ENCODE data around the gene ATP2B1. TPM values are rescaled to one million over a fixed set of nuclear protein-coding genes. Genes with fewer than 3 reads are reported as not detected.

Gene ATP2B1
- total and polyA plus RNA-seq, 9 donors: 9.0 to 60.3 (median 25.6) TPM

DNA sequence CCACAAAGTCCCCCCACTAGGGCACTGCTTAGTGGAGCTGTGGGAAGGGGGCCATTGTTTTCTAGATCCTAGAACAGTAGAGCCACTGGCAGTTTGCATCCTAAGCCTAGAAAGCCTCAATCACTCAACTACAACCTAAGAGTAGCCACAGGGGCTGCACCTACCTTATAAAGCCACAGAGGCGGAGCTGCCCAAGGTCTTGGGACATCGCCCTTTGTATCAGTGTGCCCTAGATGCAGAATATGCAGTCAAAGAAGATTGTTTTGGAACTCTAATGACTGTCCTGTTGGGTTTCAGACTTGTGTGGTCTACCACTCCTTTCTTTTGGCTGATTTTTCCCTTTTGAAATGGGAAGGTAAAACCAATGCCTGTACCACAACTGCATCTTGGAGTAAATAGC, 59.5 kb downstream of the ATP2B1 start:
- intact Hi-C loops (cut with DNase I): no loop called here
- H3K27ac ChIP-seq: no peak overlapping the region
- no peaks in the 10 kb centered on the region for H3K9me3 ChIP-seq
- TF ChIP-seq EP300 (IDR thresholded peaks at IDR 0.05) (no peak), POLR2A (IDR thresholded peaks at IDR 0.05) (no peak)
- TF ChIP-seq, protein P1, sequence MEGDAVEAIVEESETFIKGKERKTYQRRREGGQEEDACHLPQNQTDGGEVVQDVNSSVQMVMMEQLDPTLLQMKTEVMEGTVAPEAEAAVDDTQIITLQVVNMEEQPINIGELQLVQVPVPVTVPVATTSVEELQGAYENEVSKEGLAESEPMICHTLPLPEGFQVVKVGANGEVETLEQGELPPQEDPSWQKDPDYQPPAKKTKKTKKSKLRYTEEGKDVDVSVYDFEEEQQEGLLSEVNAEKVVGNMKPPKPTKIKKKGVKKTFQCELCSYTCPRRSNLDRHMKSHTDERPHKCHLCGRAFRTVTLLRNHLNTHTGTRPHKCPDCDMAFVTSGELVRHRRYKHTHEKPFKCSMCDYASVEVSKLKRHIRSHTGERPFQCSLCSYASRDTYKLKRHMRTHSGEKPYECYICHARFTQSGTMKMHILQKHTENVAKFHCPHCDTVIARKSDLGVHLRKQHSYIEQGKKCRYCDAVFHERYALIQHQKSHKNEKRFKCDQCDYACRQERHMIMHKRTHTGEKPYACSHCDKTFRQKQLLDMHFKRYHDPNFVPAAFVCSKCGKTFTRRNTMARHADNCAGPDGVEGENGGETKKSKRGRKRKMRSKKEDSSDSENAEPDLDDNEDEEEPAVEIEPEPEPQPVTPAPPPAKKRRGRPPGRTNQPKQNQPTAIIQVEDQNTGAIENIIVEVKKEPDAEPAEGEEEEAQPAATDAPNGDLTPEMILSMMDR (IDR thresholded peaks at IDR 0.05): no peak
- no peaks in the 10 kb centered on the region for H3K27me3 ChIP-seq
- 97 to 98% (median 97%) methylated on average over 2 of the region's 2 CpGs for WGBS, 3 donors
- no peaks in the 10 kb centered on the region for H3K4me1 ChIP-seq (ENCODE audit: insufficient read depth)
- H3K36me3 ChIP-seq: no peaks in the 10 kb centered on the region
- H3K4me3 ChIP-seq: no peak overlapping the region
- DNase-seq: no peak

DNA sequence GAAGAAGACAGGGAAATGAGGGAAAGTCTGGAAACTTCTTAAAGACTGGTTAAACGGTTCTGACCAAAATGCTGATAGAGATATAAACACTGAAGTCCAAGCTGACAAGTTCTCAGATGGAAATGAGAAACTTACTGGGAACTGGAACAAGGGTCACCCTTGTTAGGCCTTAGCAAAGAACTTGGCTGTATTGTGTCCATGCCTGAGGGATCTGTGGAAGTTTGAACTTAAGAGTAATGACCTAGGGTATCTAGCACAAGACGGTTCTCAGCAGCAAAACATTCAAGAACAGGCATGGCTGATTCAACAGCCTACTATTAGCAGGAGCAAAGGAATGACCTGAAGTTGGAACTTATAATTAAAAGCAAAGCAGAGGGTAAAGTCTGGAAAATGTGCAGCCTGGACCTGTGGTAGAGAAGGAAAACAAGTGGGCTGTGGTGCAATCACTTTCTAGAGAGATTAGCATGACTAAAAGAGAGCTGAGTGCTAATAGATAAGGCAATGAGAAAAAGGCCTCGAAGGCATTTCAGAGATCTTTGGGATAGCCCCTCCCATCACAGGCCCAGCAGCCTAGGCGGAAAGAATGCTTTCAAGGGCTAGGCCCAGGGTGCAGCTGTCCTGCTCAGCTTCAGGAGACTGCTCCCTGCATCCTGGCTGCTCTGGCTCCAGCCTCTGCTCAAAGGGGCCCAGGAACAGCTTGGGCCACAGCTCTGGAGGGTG, 60.3 kb downstream of the ATP2B1 start:
- TF ChIP-seq, protein P1 (IDR thresholded peaks at IDR 0.05): no peak
- TF ChIP-seq EP300 (IDR thresholded peaks at IDR 0.05) (no peak), POLR2A (IDR thresholded peaks at IDR 0.05) (no peak)
- H3K27ac ChIP-seq: no peak overlapping the region
- no peaks in the 10 kb centered on the region for H3K4me1 ChIP-seq (ENCODE audit: insufficient read depth)
- no peaks in the 10 kb centered on the region for H3K36me3 ChIP-seq
- intact Hi-C loops (cut with DNase I): no loop called here
- H3K27me3 ChIP-seq: no peaks in the 10 kb centered on the region
- WGBS, 3 donors: 70 to 71% (median 70%) methylated on average over 4 of the region's 4 CpGs
- H3K4me3 ChIP-seq: no peak overlapping the region
- no peaks in the 10 kb centered on the region for H3K9me3 ChIP-seq
- no peak for DNase-seq

DNA sequence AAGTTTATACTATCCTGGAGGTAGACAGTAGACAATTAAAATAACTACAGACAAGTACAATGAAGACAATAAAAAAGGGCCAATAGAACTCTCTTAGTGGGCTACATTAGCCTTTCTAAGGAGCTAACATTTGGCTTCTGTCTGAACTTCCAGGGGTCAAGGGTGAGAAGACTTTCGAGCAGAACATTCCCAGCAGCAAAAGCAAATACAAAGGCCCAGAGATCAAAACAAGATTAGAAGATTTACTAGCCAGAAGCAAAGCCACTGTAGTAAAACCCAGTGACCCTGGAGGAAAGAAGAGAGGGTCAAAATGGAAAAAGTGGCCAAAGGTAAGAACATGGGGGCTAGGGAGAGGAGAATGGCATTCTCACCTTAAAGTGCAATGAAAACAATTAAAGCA, 63.2 kb downstream of the ATP2B1 start:
- no peaks in the 10 kb centered on the region for H3K4me1 ChIP-seq (ENCODE audit: insufficient read depth)
- H3K27me3 ChIP-seq: no peaks in the 10 kb centered on the region
- no peak for DNase-seq
- intact Hi-C loops (cut with DNase I): no loop called here
- no peaks in the 10 kb centered on the region for H3K36me3 ChIP-seq
- H3K9me3 ChIP-seq: no peaks in the 10 kb centered on the region
- WGBS, 3 donors: 64 to 66% (median 64%) methylated on average over 1 of the region's 1 CpG
- H3K4me3 ChIP-seq: no peak overlapping the region
- no peak overlapping the region for H3K27ac ChIP-seq
- TF ChIP-seq EP300 (IDR thresholded peaks at IDR 0.05) (no peak), POLR2A (IDR thresholded peaks at IDR 0.05) (no peak)
- TF ChIP-seq, protein P1 (IDR thresholded peaks at IDR 0.05): no peak

DNA sequence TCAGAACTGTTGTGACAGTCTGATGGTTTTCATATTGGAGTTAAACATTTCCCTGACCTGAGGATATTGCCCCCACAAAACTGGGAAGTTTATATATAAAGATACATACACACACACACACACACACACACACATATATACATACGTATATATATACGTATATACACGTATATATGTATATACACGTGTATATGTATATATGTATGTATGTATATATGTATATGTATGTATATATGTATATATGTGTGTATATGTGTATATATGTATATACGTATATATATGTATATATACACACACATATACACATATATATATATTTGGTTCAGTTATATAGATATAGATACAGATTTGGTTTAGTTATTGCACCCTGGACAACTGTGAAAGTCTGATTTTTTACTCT, 65.7 kb downstream of the ATP2B1 start:
- no peaks in the 10 kb centered on the region for H3K4me1 ChIP-seq (ENCODE audit: insufficient read depth)
- no peak overlapping the region for H3K4me3 ChIP-seq
- H3K9me3 ChIP-seq: no peaks in the 10 kb centered on the region
- TF ChIP-seq, protein P1 (IDR thresholded peaks at IDR 0.05): no peak
- no peak for TF ChIP-seq POLR2A (IDR thresholded peaks at IDR 0.05)
- TF ChIP-seq EP300 (IDR thresholded peaks at IDR 0.05): no peak
- WGBS, 3 donors: 80 to 98% (median 84%) methylated on average over 5 of the region's 5 CpGs
- H3K27ac ChIP-seq: no peak overlapping the region
- no peaks in the 10 kb centered on the region for H3K36me3 ChIP-seq
- intact Hi-C loops (cut with DNase I): no loop called here
- no peaks in the 10 kb centered on the region for H3K27me3 ChIP-seq
- no peak for DNase-seq
